ENCODE results near the gene CST3.

- TF ChIP-seq POLR2A (IDR thresholded peaks at IDR 0.05) = no peak
- TF ChIP-seq, protein P1, sequence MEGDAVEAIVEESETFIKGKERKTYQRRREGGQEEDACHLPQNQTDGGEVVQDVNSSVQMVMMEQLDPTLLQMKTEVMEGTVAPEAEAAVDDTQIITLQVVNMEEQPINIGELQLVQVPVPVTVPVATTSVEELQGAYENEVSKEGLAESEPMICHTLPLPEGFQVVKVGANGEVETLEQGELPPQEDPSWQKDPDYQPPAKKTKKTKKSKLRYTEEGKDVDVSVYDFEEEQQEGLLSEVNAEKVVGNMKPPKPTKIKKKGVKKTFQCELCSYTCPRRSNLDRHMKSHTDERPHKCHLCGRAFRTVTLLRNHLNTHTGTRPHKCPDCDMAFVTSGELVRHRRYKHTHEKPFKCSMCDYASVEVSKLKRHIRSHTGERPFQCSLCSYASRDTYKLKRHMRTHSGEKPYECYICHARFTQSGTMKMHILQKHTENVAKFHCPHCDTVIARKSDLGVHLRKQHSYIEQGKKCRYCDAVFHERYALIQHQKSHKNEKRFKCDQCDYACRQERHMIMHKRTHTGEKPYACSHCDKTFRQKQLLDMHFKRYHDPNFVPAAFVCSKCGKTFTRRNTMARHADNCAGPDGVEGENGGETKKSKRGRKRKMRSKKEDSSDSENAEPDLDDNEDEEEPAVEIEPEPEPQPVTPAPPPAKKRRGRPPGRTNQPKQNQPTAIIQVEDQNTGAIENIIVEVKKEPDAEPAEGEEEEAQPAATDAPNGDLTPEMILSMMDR (IDR thresholded peaks at IDR 0.05) = no peak
Measured at GRCh38 chr20:23604306-23604705, 33.4 kb downstream of the CST3 start.

Data from adrenal gland (tissue), 5 donors.